ENCODE measurements around the gene COP1. TPM values are rescaled to one million over a fixed set of nuclear protein-coding genes. Genes with fewer than 3 reads are reported as not detected.
"Not testable (repeated sequence)": the region's sequence is repeated elsewhere in the genome, so short reads cannot be mapped to it uniquely, and the experiment has no call there.

COP1 gene
- total RNA-seq, 1 donor from 2014 or later: 22.8 TPM

DNA sequence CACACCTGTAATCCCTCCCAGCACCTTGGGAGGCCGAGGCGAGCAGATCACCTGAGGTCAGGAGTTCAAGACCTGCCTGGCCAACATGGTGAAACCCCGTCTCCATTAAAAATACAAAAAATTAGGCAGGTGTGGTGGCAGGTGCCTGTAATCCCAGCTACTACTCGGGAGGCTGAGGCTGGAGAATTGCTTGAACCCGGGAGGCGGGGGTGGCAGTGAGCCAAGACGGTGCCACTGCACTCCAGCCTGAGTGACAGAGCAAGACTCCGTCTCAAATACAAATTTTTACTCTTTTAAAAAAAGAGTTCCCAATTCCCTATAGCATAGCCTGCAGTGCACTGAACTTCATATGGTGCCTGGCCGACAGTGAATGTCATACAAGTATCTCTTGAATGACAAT is 2.4 kb downstream of the COP1 start:
- intact Hi-C loops (cut with DNase I): loop anchor here (10.0 kb wide), 1 partner anchor 1180 kb away; the partner anchor contains the start of gene MRPS14
- DNase-seq (ENCODE audit: low spot score): not testable (repeated sequence)

DNA sequence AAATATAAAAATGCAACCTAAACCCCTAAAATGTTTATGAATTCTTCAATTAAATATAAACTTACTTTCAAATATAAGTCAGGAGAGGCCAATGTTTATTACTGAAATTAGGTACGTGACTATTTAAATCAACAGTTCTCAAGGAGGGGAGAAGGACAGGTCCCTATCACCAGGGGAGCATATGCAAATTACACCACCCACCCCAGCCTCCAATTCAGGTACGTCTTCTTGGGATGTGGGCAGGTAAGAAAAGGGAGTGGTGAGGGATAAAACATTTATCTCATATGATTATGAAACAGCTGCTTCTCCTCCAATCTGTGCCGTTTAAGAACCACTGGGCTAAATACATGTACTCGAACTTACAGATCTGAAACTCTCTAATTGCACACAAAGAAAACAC is 3.4 kb downstream of the COP1 start:
- intact Hi-C loops (cut with DNase I): loop anchor here (10.0 kb wide), 1 partner anchor 1179 kb away; the partner anchor contains the start of gene MRPS14
- no peak for DNase-seq (ENCODE audit: low spot score)

GRCh38 chr1:176201568-176201967 is 5.5 kb downstream of the COP1 start:
- no peak for DNase-seq (ENCODE audit: low spot score)
- intact Hi-C loops (cut with DNase I): loop anchor here (10.0 kb wide), 1 partner anchor 1177 kb away; the partner anchor contains the start of gene MRPS14

DNA sequence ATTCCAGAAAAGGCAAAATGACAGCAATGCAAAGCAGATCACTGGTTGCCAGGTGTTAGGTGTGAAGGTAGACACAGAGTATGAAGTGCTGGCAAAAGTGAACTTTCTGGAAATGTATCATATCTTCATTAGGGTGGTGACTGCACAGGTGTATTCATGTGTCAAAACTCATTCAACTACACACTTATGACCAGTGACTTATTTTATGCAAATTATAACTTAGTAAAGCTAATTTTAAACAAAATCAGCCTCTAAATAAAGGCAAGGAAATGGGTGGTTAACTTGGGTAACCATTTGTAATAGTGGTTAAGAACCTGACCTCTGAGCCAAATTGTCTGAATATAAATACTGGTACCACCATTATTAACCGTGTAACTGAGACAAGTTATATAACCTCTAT is 7.4 kb downstream of the COP1 start:
- DNase-seq (ENCODE audit: low spot score): no peak
- intact Hi-C loops (cut with DNase I): loop anchor here (10.0 kb wide), 1 partner anchor 1175 kb away; the partner anchor contains the start of gene MRPS14

- DNase-seq (ENCODE audit: low spot score): no peak
- intact Hi-C loops (cut with DNase I): no loop called here
Observed at GRCh38 chr1:176198413-176198812, 8.7 kb downstream of the COP1 start.

DNA sequence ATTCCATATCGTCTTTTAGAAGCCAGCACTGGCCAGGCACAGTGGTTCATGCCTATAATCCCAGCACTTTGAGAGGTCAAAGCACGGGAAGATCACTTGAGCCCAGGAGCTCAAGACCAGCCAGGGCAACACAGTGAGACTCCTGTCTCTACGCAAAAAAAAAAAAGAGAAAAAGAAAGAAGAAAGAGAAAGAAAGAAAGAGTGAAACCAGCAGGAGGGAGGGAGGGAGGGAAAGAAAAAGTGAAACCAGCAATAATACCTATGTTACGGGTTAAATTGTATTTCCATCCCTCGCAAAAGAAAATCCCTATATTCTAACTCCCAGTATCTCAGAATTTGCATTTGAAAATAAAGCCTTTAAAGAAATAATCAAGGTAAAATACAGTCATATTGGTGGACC is 10.4 kb downstream of the COP1 start:
- intact Hi-C loops (cut with DNase I): no loop called here
- no peak for DNase-seq (ENCODE audit: low spot score)

DNA sequence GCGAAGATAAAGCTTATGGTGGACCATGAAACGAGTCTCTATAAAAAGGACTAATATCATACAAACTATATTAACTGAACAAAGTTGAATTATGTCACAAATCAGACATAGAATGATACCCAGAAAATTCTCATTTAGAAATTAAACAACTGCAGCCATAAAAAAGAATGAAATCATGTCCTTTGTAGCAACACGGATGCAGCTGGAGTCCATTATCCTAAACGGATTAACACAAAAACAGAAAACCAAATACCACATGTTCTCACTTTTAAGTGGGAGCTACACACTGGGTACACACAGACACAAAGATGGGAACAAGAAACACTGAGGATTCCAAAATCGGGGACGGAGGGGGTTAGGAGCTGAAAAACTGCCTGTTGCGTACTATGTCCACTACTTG is 11.5 kb downstream of the COP1 start:
- no peak for DNase-seq (ENCODE audit: low spot score)
- intact Hi-C loops (cut with DNase I): no loop called here

GRCh38 chr1:176193663-176194062 is 13.4 kb downstream of the COP1 start:
- no peak for DNase-seq (ENCODE audit: low spot score)
- intact Hi-C loops (cut with DNase I): no loop called here

DNA sequence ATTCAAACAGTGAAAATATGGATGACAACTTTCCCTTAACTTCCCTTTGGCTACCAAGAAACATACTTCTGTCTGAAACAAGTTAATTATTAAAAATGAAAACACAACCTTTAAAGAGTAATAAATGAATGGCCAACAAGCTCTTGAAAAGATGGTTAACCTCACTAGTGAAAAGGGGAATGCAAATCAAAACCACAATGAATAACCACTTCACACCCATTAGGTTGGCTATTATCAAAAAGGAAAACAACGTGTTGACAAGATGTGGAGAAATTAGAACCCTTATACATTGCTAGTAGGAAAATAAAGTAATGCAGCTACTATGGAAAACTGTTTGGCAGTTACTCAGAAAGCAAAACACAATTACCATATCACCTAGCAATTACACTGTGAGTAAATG is 14.1 kb downstream of the COP1 start:
- no peak for DNase-seq (ENCODE audit: low spot score)
- intact Hi-C loops (cut with DNase I): no loop called here

DNA sequence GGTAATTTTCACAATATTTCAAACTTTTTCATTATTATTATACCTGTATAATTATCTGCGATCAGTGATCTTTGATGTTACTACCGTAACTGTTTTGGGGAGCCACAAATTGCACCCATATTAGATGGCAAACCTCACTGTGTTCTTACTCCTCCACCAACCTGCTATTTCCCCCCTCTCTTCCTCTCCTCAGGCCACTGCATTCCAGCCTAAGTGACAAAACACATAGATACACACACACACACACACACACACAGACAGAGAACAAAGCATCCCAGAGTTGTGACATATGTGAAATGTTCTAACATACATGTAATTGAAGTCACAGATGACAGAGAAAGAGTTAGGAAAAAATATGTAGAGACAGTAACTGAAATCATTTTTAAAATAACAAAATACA is 18.5 kb downstream of the COP1 start:
- DNase-seq (ENCODE audit: low spot score): no peak
- intact Hi-C loops (cut with DNase I): no loop called here

- intact Hi-C loops (cut with DNase I): no loop called here
- no peak for DNase-seq (ENCODE audit: low spot score)
Observed at GRCh38 chr1:176187001-176187400, 20.1 kb downstream of the COP1 start.

GRCh38 chr1:176183618-176184017 is 23.5 kb downstream of the COP1 start:
- no peak for DNase-seq (ENCODE audit: low spot score)
- intact Hi-C loops (cut with DNase I): no loop called here

- intact Hi-C loops (cut with DNase I): no loop called here
- DNase-seq (ENCODE audit: low spot score): no peak
Observed at GRCh38 chr1:176178316-176178715, 28.8 kb downstream of the COP1 start.

GRCh38 chr1:176177764-176178163 is 29.3 kb downstream of the COP1 start:
- no peak for DNase-seq (ENCODE audit: low spot score)
- intact Hi-C loops (cut with DNase I): no loop called here

GRCh38 chr1:176174108-176174507 is 33.0 kb downstream of the COP1 start:
- intact Hi-C loops (cut with DNase I): no loop called here
- no peak for DNase-seq (ENCODE audit: low spot score)

- intact Hi-C loops (cut with DNase I): no loop called here
Observed at GRCh38 chr1:176172215-176172614, 34.9 kb downstream of the COP1 start.

GRCh38 chr1:176167210-176167609 is 39.9 kb downstream of the COP1 start:
- intact Hi-C loops (cut with DNase I): no loop called here

More at GRCh38 chr1:176172215-176172614, 34.9 kb downstream of the COP1 start:
- no peak for DNase-seq (ENCODE audit: low spot score)

GRCh38 chr1:176165573-176165972 is 41.5 kb downstream of the COP1 start:
- intact Hi-C loops (cut with DNase I): no loop called here
- no peak for DNase-seq (ENCODE audit: low spot score)

More at GRCh38 chr1:176167210-176167609, 39.9 kb downstream of the COP1 start:
- no peak for DNase-seq (ENCODE audit: low spot score)

DNA sequence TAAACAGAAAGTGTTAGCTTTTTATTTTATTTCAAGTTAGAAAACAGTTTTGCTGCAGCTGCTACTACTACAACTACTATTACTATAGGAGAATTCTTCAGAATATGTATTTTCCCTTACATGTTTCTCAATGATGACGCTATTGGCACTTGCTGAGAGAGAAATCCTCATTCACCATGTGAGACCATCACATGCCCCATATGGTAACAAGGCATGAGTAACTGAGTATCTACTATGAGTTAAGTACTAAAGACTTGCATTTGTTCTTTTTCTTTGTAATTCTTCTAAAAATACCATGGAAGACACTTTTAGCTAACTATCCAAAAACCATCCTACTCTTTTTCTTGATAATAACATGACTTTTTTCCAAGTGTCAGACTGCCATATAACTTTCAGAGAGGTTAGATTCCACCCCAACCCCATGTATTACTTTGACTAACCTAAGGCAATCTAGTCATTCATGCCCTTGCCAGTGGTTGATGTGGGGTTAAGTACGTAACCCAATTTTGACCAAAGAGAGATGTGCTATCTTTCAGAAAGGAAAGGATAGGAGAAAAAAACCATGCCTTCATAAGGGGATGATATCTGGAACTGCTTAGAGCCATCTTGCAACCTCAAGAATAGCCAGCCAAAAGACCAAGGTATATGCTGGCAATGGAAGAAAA is 42.9 kb downstream of the COP1 start:
- intact Hi-C loops (cut with DNase I): no loop called here
- no peak for DNase-seq (ENCODE audit: low spot score)

DNA sequence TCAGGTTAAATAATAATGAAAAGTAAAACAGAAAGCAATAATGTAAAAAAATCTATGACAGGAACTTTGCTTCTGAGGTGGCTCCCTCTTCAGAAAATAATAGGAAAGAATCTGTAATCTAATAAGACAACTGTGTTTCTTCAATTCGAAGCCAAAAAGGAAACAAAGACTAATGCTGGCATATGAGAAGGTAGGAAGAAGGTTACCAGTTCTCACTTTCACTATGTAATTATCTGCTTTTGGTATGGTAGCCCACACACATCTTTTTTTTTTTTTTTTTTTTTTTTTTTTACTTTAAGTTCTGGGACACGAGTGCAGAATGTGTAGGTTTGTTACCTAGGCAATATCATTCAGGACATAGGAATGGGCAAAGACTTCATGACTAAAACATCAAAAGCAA is 47.1 kb downstream of the COP1 start:
- intact Hi-C loops (cut with DNase I): no loop called here
- no peak for DNase-seq (ENCODE audit: low spot score)

- intact Hi-C loops (cut with DNase I): no loop called here
- no peak for DNase-seq (ENCODE audit: low spot score)
Observed at GRCh38 chr1:176157995-176158394, 49.1 kb downstream of the COP1 start.

Data from cardiac septum (tissue), 1 donor.